Spleen (tissue), 11 donors: Measurements from ENCODE around the gene PNPLA3. TPM values are rescaled to one million over a fixed set of nuclear protein-coding genes. Genes with fewer than 3 reads are reported as not detected.

ENCODE experiments used
- DNase-seq: peaks from one replicate; pipeline ENCODE4 v3.0.0-alpha.2; 2020
- H3K27ac ChIP-seq, 8 donors: fragments of 200-600 bp; sonication (generic) in 7 of 8; 1 replicate in 4 of 8; 2 replicates in 4 of 8; pipeline versions ENCODE4 v1.5.0 to v1.8.0; 2016 to 2021; ENCODE audit warnings: inconsistent platforms in 4 of 8, mild to moderate bottlenecking in 4 of 8, moderate library complexity in 1 of 8
- H3K27me3 ChIP-seq, 7 donors: fragments of 200-600 bp; sonication (generic) in 6 of 7; replicated peaks in 1 of 7; 1 replicate in 4 of 7; 2 replicates in 3 of 7; pipeline versions ENCODE4 v1.5.0 to v1.8.0; 2016 to 2021; ENCODE audit warnings: inconsistent platforms in 3 of 7, mild to moderate bottlenecking in 1 of 7
- H3K36me3 ChIP-seq, 6 donors: fragments of 200-600 bp; sonication (generic) in 5 of 6; 1 replicate in 4 of 6; 2 replicates in 2 of 6; pipeline versions ENCODE4 v1.5.0 to v1.8.0; 2016 to 2021; ENCODE audit warnings: inconsistent platforms in 2 of 6
- H3K4me1 ChIP-seq, 6 donors: fragments of 200-600 bp; sonication (generic) in 5 of 6; 1 replicate in 3 of 6; 2 replicates in 3 of 6; pipeline versions ENCODE4 v1.5.0 to v1.8.0; 2016 to 2021; ENCODE audit warnings: inconsistent platforms in 3 of 6
- H3K4me3 ChIP-seq, 8 donors: fragments of 200-600 bp; sonication (generic) in 7 of 8; 1 replicate in 4 of 8; 2 replicates in 4 of 8; pipeline versions ENCODE4 v1.5.0 to v1.8.0; 2016 to 2021; ENCODE audit warnings: inconsistent platforms in 4 of 8, mild to moderate bottlenecking in 4 of 8, moderate library complexity in 2 of 8
- H3K9me3 ChIP-seq, 8 donors: fragments of 200-600 bp; sonication (generic) in 7 of 8; 1 replicate in 4 of 8; 2 replicates in 4 of 8; pipeline versions ENCODE4 v1.5.0 to v1.8.0; 2016 to 2021; ENCODE audit warnings: inconsistent platforms in 4 of 8
- POLR2A ChIP-seq, 3 donors: fragments of 450-650 bp; IDR thresholded peaks; one replicate each; pipeline ENCODE4 v1.5.1; 2017; ENCODE audit warnings: antibody characterized with exemption in 3 of 3, mild to moderate bottlenecking in 1 of 3
- POLR2AphosphoS5 ChIP-seq, 3 donors: sonication (generic); formaldehyde crosslinking; IDR thresholded peaks; one replicate each; pipeline ENCODE4 v1.5.1; 2017; ENCODE audit warnings: antibody characterized with exemption in 3 of 3
- WGBS, 5 donors: extraction: QIAGEN DNeasy Blood & Tissue Kit in 3 of 5; methylation state at CpG; one replicate each; pipeline versions ENCODE4 v1.1.5 to v1.1.7; 2013 to 2018; 5-methylcytosine and 5-hydroxymethylcytosine counted together
- intact Hi-C: fragments of 100-400 bp; cut with DNase I; formaldehyde crosslinking; loops from one replicate; pipeline ENCODE4 v1.15.0; 2023; ENCODE audit warnings: low total_unique reads
- polyA plus RNA-seq, 3 donors: library from polyadenylated mRNA; stranded (reverse); fragments of 200-250 nt; gene quantifications; one replicate each; pipeline ENCODE4 v1.2.1, GENCODE V29; 2013
- total RNA-seq, 7 donors: library from RNA; depleted of rRNA in 3 of 7; stranded (reverse); fragments of >200 nt in 3 of 7; fragmentation: NEBNext Ultra II Directional in 4 of 7; extraction: Animal tissue kit (Norgen Biotek cat#: 25700) in 4 of 7; gene quantifications; one replicate each; pipeline versions ENCODE4 v1.1.0 to v1.2.1, GENCODE V29; 2016 to 2021
- TF ChIP-seq, protein P1 (sequence below), 11 experiments: fragments of 200-600 bp in 7 of 11; fragments of 450-650 bp in 4 of 11; sonication (generic) in 4 of 11; IDR thresholded peaks in 8 of 11; conservative IDR thresholded peaks in 3 of 11; 1 replicate in 7 of 11; 2 replicates in 4 of 11; pipeline versions ENCODE4 v1.4.0 to v1.8.0; 2016 to 2021; ENCODE audit warnings: antibody characterized with exemption in 11 of 11, inconsistent platforms in 4 of 11, mild to moderate bottlenecking in 1 of 11
- donor health status: healthy with polysubstance abuse.
- donor health status: DM: no; HTN: no; CAD: no; lungs with moderate emphysema.
- donor health status: DM: no; HTN: no; CAD: no.
- donor health status: Bipolar disorder and iron deficiency.
- donor health status: healthy.
- donor health status: DM: no; HTN: no; CAD: no.
- donor health status: DM: yes; HTN: yes; CAD: no.

Gene PNPLA3
- total and polyA plus RNA-seq, 10 donors: 0.21 to 2.7 (median 1.2) TPM; not detected in 2

DNA sequence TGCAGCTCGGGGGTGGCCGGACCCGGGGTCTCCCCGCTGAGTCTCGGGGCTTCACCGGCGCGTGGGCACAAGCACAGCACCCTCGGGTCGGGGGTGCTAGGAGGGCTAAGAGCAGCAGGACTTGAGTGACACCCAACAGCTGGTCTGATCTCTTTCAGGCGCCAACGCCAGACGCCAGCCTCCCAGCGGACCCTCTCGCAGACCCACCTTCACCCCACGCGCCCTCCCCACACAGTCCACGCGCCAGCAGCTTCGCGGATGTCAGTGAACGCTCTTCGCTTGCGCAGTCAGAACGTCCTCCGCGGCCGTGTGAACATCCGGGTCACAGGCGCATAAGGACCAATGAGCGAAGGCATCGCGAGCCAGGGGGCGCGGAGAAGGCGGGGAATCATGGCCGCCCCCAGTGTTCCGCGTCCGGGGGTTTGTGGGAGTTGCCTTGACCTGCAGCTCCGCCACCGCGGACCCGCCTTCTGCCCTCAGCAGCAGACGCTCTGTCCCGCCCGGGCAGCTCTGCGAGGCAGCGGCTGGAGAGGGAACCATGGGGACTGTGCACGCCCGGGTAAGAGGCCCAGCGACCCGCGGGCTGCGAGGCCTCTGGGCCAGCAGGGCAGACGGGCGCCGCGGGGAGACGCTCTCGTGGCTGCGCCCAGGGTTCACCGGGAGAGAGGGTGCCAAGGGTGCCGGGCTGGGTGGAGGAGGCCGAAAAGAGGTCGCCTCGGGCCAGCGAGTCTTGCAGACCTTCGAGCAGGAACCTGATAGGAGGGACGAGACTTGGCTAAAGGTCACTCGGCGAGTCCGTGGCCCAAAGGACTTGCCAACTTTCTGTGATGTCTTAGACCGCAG is 31.7 kb downstream of the PNPLA3 start, which contains the start of gene SAMM50:
TSS of gene SAMM50 (plus strand) at position 403 of the 843 bp plus-strand sequence. CDS start at position 539, 136 bp downstream.
- peaks cover 0 to 12% (median 0%) of the 10 kb centered on the region in 7 donors for H3K27me3 ChIP-seq
- peak within 1 kb of the TSS; percentile 73 to 99 (median 96) for H3K4me3 ChIP-seq
- peaks cover 0 to 11% (median 0%) of the 10 kb centered on the region in 6 donors for H3K36me3 ChIP-seq
- H3K4me1 ChIP-seq: peaks cover 15 to 40% (median 33%) of the 10 kb centered on the region in 6 donors
- intact Hi-C loops: no loop called here
- peak; percentile 97 for DNase-seq
- peak within 1 kb of the TSS; percentile 82 to 93 (median 87) for H3K27ac ChIP-seq
- 0 to 1% (median 0%) methylated on average over 30 to 74 of the region's 74 CpGs for WGBS, 5 donors
- no peaks in the 10 kb centered on the region for H3K9me3 ChIP-seq
- TF ChIP-seq, protein P1, sequence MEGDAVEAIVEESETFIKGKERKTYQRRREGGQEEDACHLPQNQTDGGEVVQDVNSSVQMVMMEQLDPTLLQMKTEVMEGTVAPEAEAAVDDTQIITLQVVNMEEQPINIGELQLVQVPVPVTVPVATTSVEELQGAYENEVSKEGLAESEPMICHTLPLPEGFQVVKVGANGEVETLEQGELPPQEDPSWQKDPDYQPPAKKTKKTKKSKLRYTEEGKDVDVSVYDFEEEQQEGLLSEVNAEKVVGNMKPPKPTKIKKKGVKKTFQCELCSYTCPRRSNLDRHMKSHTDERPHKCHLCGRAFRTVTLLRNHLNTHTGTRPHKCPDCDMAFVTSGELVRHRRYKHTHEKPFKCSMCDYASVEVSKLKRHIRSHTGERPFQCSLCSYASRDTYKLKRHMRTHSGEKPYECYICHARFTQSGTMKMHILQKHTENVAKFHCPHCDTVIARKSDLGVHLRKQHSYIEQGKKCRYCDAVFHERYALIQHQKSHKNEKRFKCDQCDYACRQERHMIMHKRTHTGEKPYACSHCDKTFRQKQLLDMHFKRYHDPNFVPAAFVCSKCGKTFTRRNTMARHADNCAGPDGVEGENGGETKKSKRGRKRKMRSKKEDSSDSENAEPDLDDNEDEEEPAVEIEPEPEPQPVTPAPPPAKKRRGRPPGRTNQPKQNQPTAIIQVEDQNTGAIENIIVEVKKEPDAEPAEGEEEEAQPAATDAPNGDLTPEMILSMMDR (IDR thresholded peaks at IDR 0.05 in 8 of 11, conservative IDR thresholded peaks at IDR 0.05 in 3 of 11): no peak
- TF ChIP-seq POLR2AphosphoS5 (IDR thresholded peaks at IDR 0.05) (peak; percentile 97 to 98 (median 97)), POLR2A (IDR thresholded peaks at IDR 0.05) (peak in 1 of 3 donors; percentile 46)

DNA sequence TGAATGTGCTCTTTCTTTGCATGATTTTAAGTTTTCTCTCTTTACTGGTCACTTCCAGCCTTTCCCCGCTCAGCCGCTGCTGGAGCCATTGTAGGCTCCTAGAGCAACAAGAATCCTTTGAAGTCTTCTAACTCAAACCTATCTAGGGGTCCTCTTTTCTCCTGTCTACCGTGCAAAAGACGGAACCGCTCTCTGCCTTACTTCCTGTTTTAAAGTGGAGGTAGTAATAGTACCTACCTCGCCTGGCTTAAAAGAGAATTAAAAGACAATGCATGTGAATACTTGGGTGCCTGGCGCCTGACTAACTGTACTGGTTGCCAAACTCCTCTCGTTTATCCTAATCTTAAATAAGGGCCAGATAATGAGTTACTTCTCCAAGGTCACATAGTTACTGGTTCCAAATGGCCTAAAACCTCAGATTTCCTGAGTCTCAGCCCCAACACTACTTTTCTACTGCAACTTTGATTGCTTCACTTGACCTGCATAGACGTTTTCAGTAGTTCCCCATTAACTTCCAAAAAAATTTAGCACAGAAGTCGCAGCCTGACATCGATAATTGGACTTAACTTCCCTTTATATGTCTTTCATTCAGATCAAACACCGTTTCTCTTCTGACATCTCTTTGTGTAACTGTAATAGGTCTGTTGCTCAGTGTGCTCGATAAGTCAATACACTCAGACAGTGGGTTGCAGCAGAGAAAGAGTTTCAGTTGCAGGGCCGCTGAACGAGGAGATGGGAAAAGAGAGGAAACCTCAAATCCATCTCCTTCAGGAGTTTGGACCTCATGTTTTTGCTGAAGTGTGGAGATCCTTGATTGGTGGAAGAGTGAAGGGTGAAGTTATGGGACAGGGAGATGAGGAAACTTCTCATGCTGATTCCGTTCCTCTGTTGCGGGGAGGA is 32.5 kb downstream of the PNPLA3 start:
- Histone ChIP-seq H3K36me3 (peaks cover 0 to 18% (median 0%) of the 10 kb centered on the region in 6 donors), H3K4me3 (peak overlapping the region; percentile 73 to 99 (median 96)), H3K27me3 (peaks cover 0 to 12% (median 0%) of the 10 kb centered on the region in 7 donors), H3K27ac (peak overlapping the region; percentile 82 to 93 (median 87)), H3K9me3 (no peaks in the 10 kb centered on the region), H3K4me1 (peaks cover 15 to 40% (median 33%) of the 10 kb centered on the region in 6 donors)
- DNase-seq: no peak
- TF ChIP-seq, protein P1 (IDR thresholded peaks at IDR 0.05 in 8 of 11, conservative IDR thresholded peaks at IDR 0.05 in 3 of 11): no peak
- TF ChIP-seq POLR2A (IDR thresholded peaks at IDR 0.05) (no peak), POLR2AphosphoS5 (IDR thresholded peaks at IDR 0.05) (no peak)
- intact Hi-C loops: no loop called here
- 29 to 38% (median 35%) methylated on average over 17 of the region's 17 CpGs for WGBS, 5 donors

DNA sequence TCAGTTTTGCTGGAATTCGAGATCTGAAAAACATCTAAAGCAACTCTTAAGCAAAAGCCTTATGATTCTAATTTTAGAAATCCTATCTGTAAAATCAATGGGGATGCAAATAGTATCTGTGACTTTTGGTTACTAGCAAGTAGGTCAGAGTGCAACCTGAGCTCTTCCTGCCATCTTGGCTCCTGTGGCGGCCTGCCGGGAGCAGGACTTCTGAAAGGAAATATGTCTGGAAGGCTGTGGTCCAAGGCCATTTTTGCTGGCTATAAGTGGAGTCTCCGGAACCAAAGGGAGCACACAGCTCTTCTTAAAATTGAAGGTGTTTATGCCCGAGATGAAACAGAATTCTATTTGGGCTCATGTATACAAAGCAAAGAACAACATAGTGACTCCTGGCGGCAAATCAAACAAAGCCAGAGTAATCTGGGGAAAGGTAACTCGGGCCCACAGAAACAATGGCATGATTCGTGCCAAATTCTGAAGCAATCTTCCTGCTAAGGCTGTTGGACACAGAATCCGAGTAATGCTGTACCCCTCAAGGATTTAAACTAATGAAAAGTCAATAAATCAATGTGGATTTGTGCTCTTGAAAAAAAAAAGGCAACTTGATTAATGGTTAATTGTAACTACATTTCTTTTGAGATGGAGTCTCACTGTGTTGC is 33.3 kb downstream of the PNPLA3 start:
- intact Hi-C loops: no loop called here
- Histone ChIP-seq H3K4me1 (peaks cover 15 to 40% (median 33%) of the 10 kb centered on the region in 6 donors), H3K9me3 (no peaks in the 10 kb centered on the region), H3K36me3 (peaks cover 0 to 18% (median 0%) of the 10 kb centered on the region in 6 donors), H3K27ac (no peak overlapping the region), H3K27me3 (peaks cover 0 to 6% (median 0%) of the 10 kb centered on the region in 7 donors), H3K4me3 (peak overlapping the region in 2 of 8 donors; percentile 94 to 97)
- no peak for DNase-seq
- WGBS, 5 donors: 72 to 86% (median 78%) methylated on average over 9 of the region's 9 CpGs
- TF ChIP-seq POLR2AphosphoS5 (IDR thresholded peaks at IDR 0.05): no peak
- TF ChIP-seq, protein P1 (IDR thresholded peaks at IDR 0.05 in 8 of 11, conservative IDR thresholded peaks at IDR 0.05 in 3 of 11): no peak
- no peak for TF ChIP-seq POLR2A (IDR thresholded peaks at IDR 0.05)
